A673 (cell line): Measurements from ENCODE around the gene TEX14.

ENCODE experiments used
- CTCF ChIP-seq: fragments of 300-800, 200-600 bp; sonication (generic); conservative IDR thresholded peaks from 2 replicates; pipeline ENCODE4 v1.5.1; 2017; ENCODE audit warnings: low read depth, mild to moderate bottlenecking, antibody characterized with exemption, low read length, moderate library complexity, mixed read lengths
- EZH2 ChIP-seq: fragments of 200-600 bp; sonication (generic); IDR thresholded peaks from 2 replicates; pipeline ENCODE4 v1.6.1; 2017; ENCODE audit warnings: borderline replicate concordance, low read depth, mild to moderate bottlenecking, mixed read lengths, antibody characterized with exemption, low read length; ENCODE audit not compliant: poor library complexity, severe bottlenecking

GRCh38 chr17:58536542-58536941, 155.3 kb downstream of the TEX14 start:
- TF ChIP-seq CTCF (no peak), EZH2 (no peak)
